GM19324 (cell line): Measurements from ENCODE around the gene SORCS2.

ENCODE experiments used
- ATAC-seq: cut with Tn5 transposase; IDR thresholded peaks from one replicate; pipeline ENCODE4 v1.9.1; 2021; ENCODE audit warnings: mild to moderate bottlenecking, moderate library complexity; ENCODE audit not compliant: unreplicated experiment, low FRiP score

The SORCS2 gene

GRCh38 chr4:7430368-7430964, 238.1 kb downstream of the SORCS2 start:
- no peak for ATAC-seq

GRCh38 chr4:7430965-7431695, 238.8 kb downstream of the SORCS2 start:
- ATAC-seq: no peak

GRCh38 chr4:7431696-7432530, 239.6 kb downstream of the SORCS2 start:
- no peak for ATAC-seq

- ATAC-seq: no peak
Observed at GRCh38 chr4:7432531-7433375, 240.4 kb downstream of the SORCS2 start.

GRCh38 chr4:7433376-7434140, 241.2 kb downstream of the SORCS2 start:
- ATAC-seq: no peak

- ATAC-seq: no peak
Observed at GRCh38 chr4:7434141-7434765, 241.9 kb downstream of the SORCS2 start.

GRCh38 chr4:7434766-7435150, 242.4 kb downstream of the SORCS2 start, which contains the start of gene PSAPL1:
TSS of gene PSAPL1 (minus strand) at chr4:7434930. CDS start at chr4:7434879, 51 bp downstream.
- no peak for ATAC-seq

- no peak for ATAC-seq
Observed at GRCh38 chr4:7435471-7436061, 243.2 kb downstream of the SORCS2 start.

DNA sequence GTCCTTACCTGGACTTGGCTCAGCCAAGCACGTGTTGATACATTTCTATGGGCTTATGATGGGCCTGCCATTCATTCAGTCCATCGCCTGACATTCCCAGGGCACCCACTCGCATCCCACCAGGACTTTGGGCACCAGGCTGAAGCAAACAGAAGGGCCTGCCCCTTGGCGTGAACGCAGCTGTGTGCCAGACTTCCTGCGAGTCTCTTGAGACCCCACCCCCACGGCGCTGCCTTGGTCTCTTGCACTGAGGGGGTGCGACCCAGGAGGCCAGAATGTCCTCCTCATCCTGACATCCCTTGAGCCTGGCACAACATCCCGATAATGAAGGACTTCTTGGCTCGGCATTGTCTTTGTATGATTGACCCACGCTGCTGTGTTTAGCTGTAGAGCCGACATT, 243.9 kb downstream of the SORCS2 start:
- no peak for ATAC-seq

- ATAC-seq: no peak
Observed at GRCh38 chr4:7439699-7440098, 247.4 kb downstream of the SORCS2 start.

DNA sequence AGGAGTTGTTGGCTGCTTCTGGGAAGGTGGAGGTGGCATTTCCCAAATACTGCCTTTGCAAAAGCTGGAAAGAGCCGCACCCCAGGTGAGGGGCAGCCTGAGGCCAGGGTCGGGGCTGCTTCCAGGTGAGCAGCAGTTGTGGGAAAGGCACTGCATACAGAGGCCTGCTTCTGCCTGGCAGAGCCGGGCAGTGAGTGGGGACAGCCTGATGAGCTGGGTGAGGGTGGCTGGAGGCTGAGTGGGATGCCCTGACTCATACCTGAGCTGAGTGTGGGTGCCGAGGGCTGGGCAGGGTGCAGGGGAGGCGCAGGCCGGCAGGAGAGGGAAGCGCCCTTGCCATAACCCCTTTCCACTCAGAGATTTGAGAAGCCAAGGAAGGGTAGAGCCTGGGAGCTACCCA, 248.9 kb downstream of the SORCS2 start:
- ATAC-seq: no peak

- ATAC-seq: no peak
Observed at GRCh38 chr4:7442574-7443162, 250.3 kb downstream of the SORCS2 start.

GRCh38 chr4:7444314-7444713, 252.0 kb downstream of the SORCS2 start:
- ATAC-seq: no peak

- ATAC-seq: no peak
Observed at GRCh38 chr4:7444731-7445130, 252.4 kb downstream of the SORCS2 start.

DNA sequence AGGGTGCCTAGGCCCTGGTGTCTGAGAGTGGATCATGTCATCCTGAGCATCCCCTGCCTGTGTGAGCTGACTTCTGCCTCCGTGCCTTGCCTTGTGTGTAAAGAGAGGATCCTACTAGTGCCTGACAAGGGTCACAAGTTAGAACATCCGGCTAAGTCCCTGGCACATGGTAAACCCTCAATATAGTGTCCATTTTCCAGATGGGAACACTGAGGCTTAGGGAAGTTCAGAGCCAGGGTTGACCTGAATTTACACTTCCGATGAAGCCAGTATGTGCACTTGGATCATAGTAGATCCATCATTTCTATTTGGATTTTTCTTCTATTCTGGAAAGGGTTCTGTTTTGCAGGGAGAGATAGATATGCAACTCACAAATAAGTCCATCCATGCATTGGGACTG, 254.9 kb downstream of the SORCS2 start:
- ATAC-seq: no peak

- no peak for ATAC-seq
Observed at GRCh38 chr4:7448036-7448435, 255.7 kb downstream of the SORCS2 start.

GRCh38 chr4:7450775-7451433, 258.6 kb downstream of the SORCS2 start:
- ATAC-seq: no peak

DNA sequence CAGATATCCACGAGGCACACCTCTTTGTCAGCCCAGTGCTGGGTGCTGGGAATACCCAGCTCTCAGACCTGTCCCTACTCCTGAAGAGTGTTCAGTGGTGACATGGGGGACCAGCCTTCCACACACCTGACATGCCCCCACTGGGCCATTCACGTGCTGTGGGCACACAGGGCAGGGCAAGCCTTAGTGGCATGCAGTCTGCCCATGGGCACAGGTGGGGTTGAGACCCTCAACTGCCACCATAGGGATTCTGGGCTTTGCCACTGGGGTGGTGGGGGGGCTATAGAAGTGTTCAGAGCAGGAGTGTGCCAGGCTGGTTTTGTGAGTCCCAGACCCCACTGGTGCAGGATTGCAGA, 259.1 kb downstream of the SORCS2 start:
- ATAC-seq: no peak
